ENCODE results near the gene CEP85. TPM values are rescaled to one million over a fixed set of nuclear protein-coding genes. Genes with fewer than 3 reads are reported as not detected.

The CEP85 gene
- total and polyA plus RNA-seq, 10 of the 15 experiments (the other 5 are each of a cell fraction or from before 2014, with no cell fraction given), result 8.4 to 26.8 (median 21.5) TPM

- TF ChIP-seq MLLT1 (IDR thresholded peaks at IDR 0.05) (peak; percentile 50; the same call in 1 of the 2 replicates), JUNB (IDR thresholded peaks at IDR 0.05) (no peak), CREM (IDR thresholded peaks at IDR 0.05; ENCODE audit: low read depth) (0 out of 2 replicates have a peak, but pooled peaks have one; percentile 9), RELB (IDR thresholded peaks at IDR 0.05; ENCODE audit: low read depth) (0 out of 2 replicates have a peak, but pooled peaks have one; percentile 15), TCF3 (IDR thresholded peaks at IDR 0.05; ENCODE audit: borderline replicate concordance, insufficient read depth, low read depth, low read length) (no peak), USF2 (IDR thresholded peaks at IDR 0.05; ENCODE audit: borderline replicate concordance, low read depth, low read length) (no peak), MEF2A (IDR thresholded peaks at IDR 0.05; ENCODE audit: insufficient read depth, low read depth, low read length) (0 out of 2 replicates have a peak, but pooled peaks have one; percentile 34), CUX1 (IDR thresholded peaks at IDR 0.05; ENCODE audit: insufficient replicate concordance, low read depth, low read length) (no peak), EGR1 (IDR thresholded peaks at IDR 0.05; ENCODE audit: borderline replicate concordance in 1 of 2, low read depth in 2 of 2, low read length in 2 of 2) (peak in 1 of 2 experiments; percentile 54; a peak in 1 of 3 replicates), SMAD1 (IDR thresholded peaks at IDR 0.05; ENCODE audit: low read depth, partially characterized antibody) (peak; percentile 37), NBN (IDR thresholded peaks at IDR 0.05) (peak; percentile 45; the same call in 1 of the 2 replicates), POLR2AphosphoS5 (IDR thresholded peaks at IDR 0.05; ENCODE audit: low read length) (peak; percentile 77; the same call in 1 of the 2 replicates), SMARCA5 (IDR thresholded peaks at IDR 0.05) (0 out of 2 replicates have a peak, but pooled peaks have one; percentile 53), NFYB (IDR thresholded peaks at IDR 0.05; ENCODE audit: insufficient read depth, low read depth, low read length) (no peak), HDGF (IDR thresholded peaks at IDR 0.05) (peak; percentile 85)
Observed at GRCh38 chr1:26317612-26318337, 83.8 kb downstream of the CEP85 start, which contains the start of gene CD52 (continued).
